Astrocyte of the spinal cord (primary cell): ENCODE results near the gene ASPSCR1.
"Not testable (repeated sequence)": the region's sequence is repeated elsewhere in the genome, so short reads cannot be mapped to it uniquely, and the experiment has no call there.

Source experiments
- DNase-seq: peaks from one replicate; pipeline ENCODE4 v3.0.0; 2011; ENCODE audit warnings: low read depth, low spot score
- H3K4me3 ChIP-seq: 2 replicates; pipeline ENCODE4 v1.5.1; 2011; ENCODE audit warnings: low read depth, mild to moderate bottlenecking, low read length, moderate library complexity
- CTCF ChIP-seq: IDR thresholded peaks from 2 replicates; pipeline ENCODE4 v1.5.1; 2012; ENCODE audit warnings: low read depth, mild to moderate bottlenecking, low read length, inconsistent platforms
- in situ Hi-C: cut with HindIII; loops from 2 replicates; pipeline ENCODE4 v1.10.0; 2017; ENCODE audit warnings: low sequenced_read_pairs

The ASPSCR1 gene

GRCh38 chr17:82034371-82035011 is 57.1 kb downstream of the ASPSCR1 start:
- in situ Hi-C loops: no loop called here
- no peak overlapping the region for H3K4me3 ChIP-seq
- DNase-seq: no peak
- no peak for TF ChIP-seq CTCF

- in situ Hi-C loops: no loop called here
- no peak for DNase-seq
- TF ChIP-seq CTCF: no peak
- no peak overlapping the region for H3K4me3 ChIP-seq
Observed at GRCh38 chr17:82035488-82035887, 58.1 kb downstream of the ASPSCR1 start.

- no peak for TF ChIP-seq CTCF
- H3K4me3 ChIP-seq: peak overlapping the region; percentile 68
- in situ Hi-C loops: no loop called here
- DNase-seq: no peak
Observed at GRCh38 chr17:82035956-82036633, 58.7 kb downstream of the ASPSCR1 start.

GRCh38 chr17:82036634-82037091 is 59.2 kb downstream of the ASPSCR1 start:
- DNase-seq: no peak
- H3K4me3 ChIP-seq: peak overlapping the region; percentile 68
- no peak for TF ChIP-seq CTCF
- in situ Hi-C loops: no loop called here

GRCh38 chr17:82037092-82037888 is 59.9 kb downstream of the ASPSCR1 start, which contains the start of gene DCXR:
Gene DCXR (minus strand): TSS chr17:82037697. CDS start chr17:82037682, 15 bp downstream.
- DNase-seq: peak; percentile 98
- peak; percentile 71 for TF ChIP-seq CTCF
- in situ Hi-C loops: no loop called here
- H3K4me3 ChIP-seq: peak within 1 kb of the TSS; percentile 68

- H3K4me3 ChIP-seq: no peak overlapping the region
- TF ChIP-seq CTCF: no peak
- in situ Hi-C loops: no loop called here
- no peak for DNase-seq
Observed at GRCh38 chr17:82037889-82038195, 60.4 kb downstream of the ASPSCR1 start.

GRCh38 chr17:82038796-82039409 is 61.5 kb downstream of the ASPSCR1 start:
- H3K4me3 ChIP-seq, in situ Hi-C loops, DNase-seq: not testable (repeated sequence)
